GM18907 (cell line): ENCODE data around the gene EPC2.
"Not testable (repeated sequence)": the region's sequence is repeated elsewhere in the genome, so short reads cannot be mapped to it uniquely, and the experiment has no call there.

Experiments
- ATAC-seq: cut with Tn5 transposase; IDR thresholded peaks from one replicate; pipeline ENCODE4 v1.9.1; 2021; ENCODE audit warnings: mild to moderate bottlenecking, moderate library complexity; ENCODE audit not compliant: unreplicated experiment

The EPC2 gene

GRCh38 chr2:148674063-148675020 is 29.8 kb downstream of the EPC2 start:
- ATAC-seq = peak; percentile 68

DNA sequence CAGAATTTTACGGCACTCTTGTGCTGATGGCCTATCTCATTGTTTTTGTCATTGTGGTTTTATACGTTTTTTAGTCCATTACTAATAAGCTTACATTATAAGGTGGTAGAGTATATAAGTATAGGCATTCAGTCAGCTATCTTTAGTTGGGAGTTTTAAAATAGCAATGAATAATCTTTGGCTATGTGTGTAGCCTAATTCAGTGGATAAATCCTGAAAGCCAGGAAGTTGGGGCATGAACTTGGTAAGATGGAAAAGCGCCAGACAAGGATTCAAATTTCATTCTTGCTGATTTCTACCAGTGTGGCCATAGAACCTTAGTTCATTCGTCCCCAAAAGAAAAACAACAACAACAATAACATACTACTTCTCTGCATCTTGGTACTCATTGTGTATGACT is 31.2 kb downstream of the EPC2 start:
- no peak for ATAC-seq

DNA sequence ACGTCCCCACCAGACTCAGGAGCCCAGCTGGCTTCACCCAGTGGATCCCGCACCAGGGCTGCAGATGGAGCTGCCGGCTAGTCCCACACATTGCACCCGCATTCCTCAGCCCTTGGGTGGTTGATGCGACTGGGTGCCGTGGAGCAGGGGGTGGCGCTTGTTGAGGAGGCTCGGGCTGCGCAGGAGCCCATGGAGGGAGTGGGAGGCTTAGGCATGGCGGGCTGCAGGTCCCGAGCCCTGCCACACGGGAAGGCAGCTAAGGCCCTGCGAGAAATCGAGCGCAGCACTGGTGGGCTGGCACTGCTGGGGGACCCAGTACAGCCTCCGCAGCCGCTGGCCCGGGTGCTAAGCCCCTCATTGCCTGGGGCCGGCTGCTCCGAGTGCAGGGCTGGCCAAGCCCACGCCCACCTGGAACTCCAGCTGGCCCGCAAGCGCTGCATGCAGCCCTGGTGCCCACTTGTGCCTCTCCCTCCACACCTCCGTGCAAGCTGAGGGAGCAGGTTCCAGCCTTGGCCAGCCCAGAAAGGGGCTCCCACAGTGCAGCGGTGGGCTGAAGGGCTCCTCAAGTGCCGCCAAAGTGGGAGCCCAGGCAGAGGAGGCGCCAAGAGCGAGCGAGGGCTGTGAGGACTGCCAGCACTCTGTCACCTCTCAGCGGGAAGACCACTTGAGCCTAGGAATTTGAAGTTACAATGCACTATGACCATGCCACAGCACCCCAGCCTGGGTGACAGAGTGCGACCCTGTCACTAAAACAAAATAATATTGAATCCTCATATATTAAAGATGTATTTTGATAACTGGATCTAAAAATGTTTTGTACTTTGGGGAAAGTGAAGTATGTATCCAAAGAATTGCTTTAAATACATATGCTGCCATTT is 34.0 kb downstream of the EPC2 start:
- ATAC-seq = not testable (repeated sequence)

DNA sequence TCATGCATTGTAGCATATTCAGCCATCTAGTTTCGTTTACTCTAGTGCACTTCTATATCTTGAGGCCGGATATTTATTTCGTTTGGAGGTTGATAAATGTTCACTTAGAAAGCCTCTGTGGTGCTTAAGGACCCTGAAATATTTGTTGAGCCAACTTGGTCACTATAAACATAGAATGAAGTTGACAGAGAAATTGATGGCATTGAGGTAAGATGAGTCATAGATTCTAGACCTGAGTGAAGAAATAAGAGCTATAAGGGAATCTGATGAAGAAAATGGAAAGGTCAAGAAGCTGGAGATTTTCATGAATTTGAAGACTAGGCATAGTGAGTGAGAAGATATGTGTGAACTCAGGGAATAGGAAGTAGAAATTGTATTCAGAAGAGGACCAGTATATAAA is 35.9 kb downstream of the EPC2 start:
- no peak for ATAC-seq

- no peak for ATAC-seq
These were observed 36.9 kb downstream of the EPC2 start for GRCh38 chr2:148681443-148681842.

DNA sequence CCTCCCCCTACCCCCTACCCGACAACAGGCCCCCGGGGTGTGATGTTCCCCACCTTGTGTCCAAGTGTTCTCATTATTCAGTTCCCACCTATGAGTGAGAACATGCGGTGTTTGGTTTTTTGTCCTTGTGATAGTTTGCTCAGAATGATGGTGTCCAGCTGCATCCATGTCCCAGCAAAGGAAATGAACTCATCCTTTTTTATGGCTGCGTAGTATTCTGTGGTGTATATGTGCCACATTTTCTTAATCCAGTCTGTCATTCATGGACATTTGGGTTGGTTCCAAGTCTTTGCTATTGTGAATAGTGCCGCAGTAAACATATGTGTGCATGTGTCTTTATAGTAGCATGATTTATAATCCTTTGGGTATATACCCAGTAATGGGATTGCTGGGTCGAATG is 37.3 kb downstream of the EPC2 start:
- not testable (repeated sequence) for ATAC-seq

- ATAC-seq = no peak
These were observed 40.0 kb downstream of the EPC2 start for GRCh38 chr2:148684507-148684906.

DNA sequence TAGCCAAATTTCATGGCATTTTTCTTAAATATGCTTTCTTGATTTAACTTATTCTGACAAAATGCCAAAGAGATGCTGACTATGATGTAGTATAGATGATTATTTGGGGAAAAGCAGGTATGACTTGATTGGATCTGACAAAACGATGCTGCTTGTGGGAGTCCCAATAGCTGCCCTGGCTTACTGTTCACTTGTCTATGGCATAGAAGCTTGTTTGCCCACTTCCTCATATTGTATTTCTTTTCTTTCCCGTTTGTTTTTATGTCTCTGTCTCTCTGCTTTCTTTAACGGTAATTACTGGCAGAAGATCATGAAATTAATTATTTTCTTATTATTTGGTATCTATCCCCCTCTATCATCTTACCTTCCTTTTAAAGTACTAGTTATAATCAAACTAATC is 43.0 kb downstream of the EPC2 start:
- no peak for ATAC-seq

DNA sequence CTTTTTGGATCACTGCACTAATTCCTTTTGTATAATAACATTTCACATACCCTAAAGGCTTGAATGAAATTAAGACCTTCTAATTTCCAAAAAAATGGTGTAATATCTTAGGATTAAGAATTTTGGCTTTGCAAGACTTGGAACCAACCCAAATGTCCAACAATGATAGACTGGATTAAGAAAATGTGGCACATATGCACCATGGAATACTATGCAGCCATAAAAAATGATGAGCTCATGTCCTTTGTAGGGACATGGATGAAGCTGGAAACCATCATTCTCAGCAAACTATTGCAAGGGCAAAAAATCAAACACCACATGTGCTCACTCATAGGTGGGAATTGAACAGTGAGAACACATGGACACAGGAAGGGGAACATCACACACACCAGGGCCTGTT is 43.5 kb downstream of the EPC2 start:
- ATAC-seq = not testable (repeated sequence)

DNA sequence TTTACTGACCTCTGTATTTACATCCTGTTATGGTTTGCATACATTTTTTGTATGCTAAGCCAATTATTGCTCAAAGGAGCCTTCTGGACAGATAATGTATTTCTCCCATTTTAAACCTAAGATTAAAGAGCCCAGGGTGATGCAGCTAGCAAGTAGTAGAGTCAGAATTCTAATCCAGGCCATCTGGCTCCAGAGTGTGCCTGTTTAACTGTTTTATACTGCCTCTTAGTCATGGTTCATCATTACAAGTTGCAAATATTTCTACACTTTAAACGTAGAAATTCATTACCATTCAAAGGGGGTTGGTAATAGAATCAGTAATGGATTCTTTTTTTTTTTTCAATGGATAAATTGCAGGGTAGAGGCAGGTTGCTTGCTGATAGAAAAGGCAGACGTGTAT is 52.4 kb downstream of the EPC2 start:
- ATAC-seq = no peak

- ATAC-seq = no peak
These were observed 55.3 kb downstream of the EPC2 start for GRCh38 chr2:148699830-148700229.

DNA sequence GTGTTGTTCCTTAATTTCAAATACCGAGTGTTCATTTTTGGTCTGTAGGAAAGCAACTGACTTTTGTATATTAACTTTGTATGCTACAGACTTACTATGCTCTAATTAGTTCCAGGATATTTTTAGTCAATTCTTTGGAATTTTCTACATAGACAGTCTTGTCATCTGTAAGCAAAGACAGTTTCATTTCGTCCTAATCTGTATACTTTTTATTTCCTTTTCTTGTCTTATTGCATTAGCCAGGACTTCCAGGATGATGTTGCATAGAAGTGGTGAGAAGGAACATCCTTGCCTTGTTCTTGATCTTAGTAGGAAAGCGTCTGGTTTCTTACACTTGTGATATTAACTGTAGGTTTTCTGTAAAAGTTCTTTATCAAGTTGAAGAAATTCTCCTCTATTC is 56.5 kb downstream of the EPC2 start:
- no peak for ATAC-seq

DNA sequence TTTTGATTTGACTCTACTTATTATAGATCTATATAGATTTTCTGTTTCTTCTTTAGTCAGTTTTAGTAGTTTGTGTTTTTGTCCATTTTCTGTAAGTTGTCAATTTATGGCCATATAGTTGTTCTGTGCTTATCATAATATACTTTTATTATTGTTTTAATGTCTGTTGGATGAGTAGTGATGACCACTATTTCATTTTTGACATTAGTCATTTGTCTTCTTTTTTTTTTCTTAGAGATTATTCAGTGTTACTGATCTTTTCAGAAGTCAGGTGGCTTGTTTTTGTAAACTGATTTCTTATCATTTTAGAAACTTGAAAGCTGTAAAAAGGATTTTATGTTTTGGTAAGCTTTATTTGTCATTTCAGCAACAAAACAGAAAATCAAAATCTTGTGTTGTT is 57.3 kb downstream of the EPC2 start:
- no peak for ATAC-seq

GRCh38 chr2:148702475-148702874 is 57.9 kb downstream of the EPC2 start:
- ATAC-seq = no peak

GRCh38 chr2:148704247-148704646 is 59.7 kb downstream of the EPC2 start:
- no peak for ATAC-seq

- no peak for ATAC-seq
These were observed 71.9 kb downstream of the EPC2 start for GRCh38 chr2:148716378-148716920.

- no peak for ATAC-seq
These were observed 73.5 kb downstream of the EPC2 start for GRCh38 chr2:148718039-148718438.

GRCh38 chr2:148719195-148719749 is 74.7 kb downstream of the EPC2 start:
- no peak for ATAC-seq

- ATAC-seq = no peak
These were observed 75.4 kb downstream of the EPC2 start for GRCh38 chr2:148719941-148720436.

DNA sequence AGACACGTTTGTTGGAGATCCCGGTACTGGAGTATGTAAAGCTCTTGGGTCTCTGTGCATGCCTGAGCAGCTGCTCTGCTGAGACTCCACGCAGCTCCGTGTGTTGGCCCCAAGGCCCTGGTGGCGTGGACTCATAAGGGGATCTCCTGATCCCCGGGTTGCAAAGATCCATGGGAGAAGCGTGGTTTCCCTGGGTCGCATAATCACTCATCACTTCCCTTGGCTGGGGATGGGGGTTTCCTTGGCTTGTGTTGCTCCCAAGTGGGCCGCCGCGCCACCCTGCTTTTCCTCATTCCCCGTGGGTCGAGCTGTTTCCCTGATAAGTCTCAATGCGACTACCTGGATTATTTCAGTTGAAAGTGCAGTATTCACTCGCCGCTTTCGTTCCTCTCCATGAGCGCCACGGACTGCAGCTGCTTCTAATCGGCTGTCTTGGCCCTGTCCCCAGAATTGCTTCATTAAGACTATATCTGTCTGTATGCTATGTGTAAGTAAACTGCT is 76.0 kb downstream of the EPC2 start:
- ATAC-seq = no peak

DNA sequence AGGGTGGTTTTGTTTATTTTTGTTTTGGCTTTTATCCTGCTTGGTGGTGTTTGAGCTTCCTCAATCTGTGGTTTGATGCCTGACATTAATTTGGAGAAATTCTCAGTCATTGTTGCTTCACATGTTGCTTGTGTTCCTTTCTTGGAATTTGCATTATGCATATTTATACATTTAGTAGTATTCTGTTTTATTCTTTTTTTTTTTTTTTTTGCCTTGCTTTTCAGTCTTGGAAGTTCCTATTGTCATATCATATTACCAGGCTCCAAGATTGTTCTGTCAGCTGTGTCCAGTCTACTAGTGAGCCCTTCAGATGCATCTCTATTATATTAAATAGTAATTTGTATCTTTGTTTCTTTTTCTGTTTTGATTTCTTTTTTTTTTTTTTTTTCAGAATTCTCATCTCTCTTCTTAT is 77.0 kb downstream of the EPC2 start:
- no peak for ATAC-seq
